OCI-LY3 (cell line): Measurements from ENCODE around the gene ARHGAP10.

Source experiments
- EZH2phosphoT487 ChIP-seq: fragments of 200-600 bp; shearing (Covaris generic); IDR thresholded peaks from 2 replicates; pipeline ENCODE4 v1.6.1; 2018; ENCODE audit warnings: antibody characterized with exemption, mixed run types, low read depth
- TF ChIP-seq, protein P1 (sequence below): fragments of 200-600, 300-600 bp; sonication (generic); IDR thresholded peaks from 2 replicates; pipeline ENCODE4 v1.5.1; 2014; ENCODE audit warnings: antibody characterized with exemption, low read length, low read depth

DNA sequence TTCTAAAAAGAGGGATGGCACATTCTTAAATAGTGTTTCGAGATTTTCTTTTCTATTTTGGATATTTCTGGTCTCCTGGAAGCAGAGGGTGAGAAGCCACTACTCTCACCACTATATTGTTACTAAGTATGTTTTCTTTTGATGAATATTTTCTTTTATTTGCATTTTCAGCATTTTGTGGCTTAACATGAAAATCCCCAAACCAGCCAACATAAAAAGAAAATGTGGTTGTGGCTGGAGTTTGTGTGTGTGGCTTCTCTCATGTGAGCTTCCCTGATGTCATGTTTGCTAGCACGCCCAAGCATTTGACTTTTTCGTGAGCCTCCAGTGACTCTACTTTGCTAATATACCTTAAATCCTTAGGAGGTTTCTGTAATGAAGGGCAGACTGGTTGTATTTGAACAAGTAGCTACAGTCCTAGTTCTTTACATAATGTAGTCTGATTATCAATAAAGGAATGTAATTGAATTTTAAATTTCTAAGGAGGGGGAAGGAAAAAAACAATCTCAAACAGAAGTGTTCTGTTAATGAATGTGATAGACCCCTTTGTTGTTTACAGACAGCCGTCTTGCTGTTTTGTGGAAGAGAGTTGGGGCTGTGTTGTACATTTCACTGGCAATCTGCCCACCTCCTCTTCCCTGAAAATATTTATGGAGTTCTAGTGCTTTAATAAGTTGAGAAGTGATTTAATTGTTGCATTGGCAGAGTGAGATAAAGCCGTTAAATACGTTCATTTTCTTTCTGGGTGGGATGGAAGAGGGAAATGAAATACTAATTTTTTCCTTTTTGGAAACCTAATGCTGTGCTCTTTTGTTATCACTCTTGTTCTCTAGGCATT lies 114.6 kb downstream of the ARHGAP10 start:
- TF ChIP-seq, protein P1, sequence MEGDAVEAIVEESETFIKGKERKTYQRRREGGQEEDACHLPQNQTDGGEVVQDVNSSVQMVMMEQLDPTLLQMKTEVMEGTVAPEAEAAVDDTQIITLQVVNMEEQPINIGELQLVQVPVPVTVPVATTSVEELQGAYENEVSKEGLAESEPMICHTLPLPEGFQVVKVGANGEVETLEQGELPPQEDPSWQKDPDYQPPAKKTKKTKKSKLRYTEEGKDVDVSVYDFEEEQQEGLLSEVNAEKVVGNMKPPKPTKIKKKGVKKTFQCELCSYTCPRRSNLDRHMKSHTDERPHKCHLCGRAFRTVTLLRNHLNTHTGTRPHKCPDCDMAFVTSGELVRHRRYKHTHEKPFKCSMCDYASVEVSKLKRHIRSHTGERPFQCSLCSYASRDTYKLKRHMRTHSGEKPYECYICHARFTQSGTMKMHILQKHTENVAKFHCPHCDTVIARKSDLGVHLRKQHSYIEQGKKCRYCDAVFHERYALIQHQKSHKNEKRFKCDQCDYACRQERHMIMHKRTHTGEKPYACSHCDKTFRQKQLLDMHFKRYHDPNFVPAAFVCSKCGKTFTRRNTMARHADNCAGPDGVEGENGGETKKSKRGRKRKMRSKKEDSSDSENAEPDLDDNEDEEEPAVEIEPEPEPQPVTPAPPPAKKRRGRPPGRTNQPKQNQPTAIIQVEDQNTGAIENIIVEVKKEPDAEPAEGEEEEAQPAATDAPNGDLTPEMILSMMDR: no peak
- no peak for TF ChIP-seq EZH2phosphoT487
